HG03442 (cell line): ENCODE data around the gene H2BW2.
"Not testable (repeated sequence)": the region's sequence is repeated elsewhere in the genome, so short reads cannot be mapped to it uniquely, and the experiment has no call there.

Source experiments
- ATAC-seq: cut with Tn5 transposase; IDR thresholded peaks from one replicate; pipeline ENCODE4 v1.9.1; 2021; ENCODE audit warnings: mild to moderate bottlenecking, moderate library complexity; ENCODE audit not compliant: unreplicated experiment

H2BW2 gene

DNA sequence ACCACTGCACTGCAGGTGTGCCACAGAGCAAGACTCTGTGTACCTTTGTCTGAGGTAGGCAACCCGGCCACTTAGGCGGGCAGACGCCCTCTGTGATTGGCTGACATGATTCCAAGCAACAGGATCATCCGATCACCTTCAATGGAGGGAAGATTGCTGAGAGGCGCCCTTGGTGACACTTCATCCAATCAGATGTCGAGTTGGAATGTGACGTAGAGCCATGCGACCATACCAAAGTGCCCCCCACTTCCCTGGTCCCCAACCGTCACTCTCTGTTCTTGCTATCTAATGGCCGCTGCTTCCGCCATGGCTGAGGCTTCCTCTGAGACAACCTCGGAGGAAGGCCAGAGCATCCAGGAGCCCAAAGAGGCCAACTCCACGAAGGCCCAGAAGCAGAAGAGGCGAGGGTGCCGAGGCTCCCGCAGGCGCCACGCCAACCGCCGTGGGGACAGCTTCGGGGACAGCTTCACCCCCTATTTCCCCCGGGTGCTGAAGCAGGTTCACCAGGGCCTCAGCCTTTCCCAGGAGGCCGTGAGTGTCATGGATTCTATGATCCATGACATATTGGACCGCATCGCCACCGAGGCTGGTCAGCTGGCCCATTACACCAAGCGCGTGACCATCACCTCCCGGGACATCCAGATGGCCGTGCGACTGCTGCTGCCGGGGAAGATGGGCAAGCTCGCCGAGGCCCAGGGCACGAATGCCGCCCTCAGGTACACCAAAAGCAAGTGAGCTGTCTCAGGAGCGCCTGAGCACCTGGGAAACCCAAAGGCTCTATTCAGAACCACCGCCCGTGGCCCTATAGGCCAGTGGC is at the start of gene H2BW2:
TSS of gene H2BW2 (plus strand) at position 268 of the 817 bp plus-strand sequence. CDS start at position 307, 39 bp downstream.
- ATAC-seq: no peak

DNA sequence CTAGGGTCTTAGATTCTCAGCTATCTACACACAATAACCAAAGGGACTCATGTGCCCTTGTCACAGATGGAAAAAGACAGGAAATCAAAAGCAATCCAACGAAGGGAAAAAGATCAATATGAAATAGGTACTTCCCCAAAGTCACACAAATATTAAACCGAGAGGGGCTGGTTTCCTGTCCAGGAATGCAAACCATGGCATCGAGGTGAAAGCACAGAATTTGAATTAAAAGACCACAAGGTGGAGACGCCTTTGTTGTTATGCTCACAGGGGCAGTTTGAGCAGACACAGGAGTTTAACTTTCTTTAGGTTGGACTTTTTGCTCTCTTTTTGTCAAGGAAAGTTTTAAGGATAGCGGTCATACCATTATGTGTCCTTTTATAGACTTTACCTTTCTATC is 40.5 kb upstream of the H2BW2 start:
- peak; percentile 57 for ATAC-seq

DNA sequence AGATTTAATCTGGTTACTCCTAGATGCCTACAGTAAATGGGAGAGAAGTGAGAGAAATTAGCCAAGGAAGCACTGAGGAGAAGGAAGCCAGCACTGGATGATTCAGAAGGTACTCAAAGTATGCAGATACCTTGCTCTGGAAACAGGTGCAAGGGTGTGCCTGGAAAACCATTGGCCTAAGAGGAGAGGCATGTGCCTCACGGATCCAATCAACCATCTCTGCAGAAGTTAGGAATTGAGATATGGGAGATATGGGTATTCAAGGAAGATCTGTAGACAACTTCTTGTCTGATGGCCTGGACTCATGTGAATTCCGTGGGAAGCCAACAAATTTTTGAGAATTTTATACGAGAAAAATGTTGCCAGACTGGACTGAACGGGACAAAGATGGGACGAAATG is 30.9 kb upstream of the H2BW2 start:
- ATAC-seq: no peak

DNA sequence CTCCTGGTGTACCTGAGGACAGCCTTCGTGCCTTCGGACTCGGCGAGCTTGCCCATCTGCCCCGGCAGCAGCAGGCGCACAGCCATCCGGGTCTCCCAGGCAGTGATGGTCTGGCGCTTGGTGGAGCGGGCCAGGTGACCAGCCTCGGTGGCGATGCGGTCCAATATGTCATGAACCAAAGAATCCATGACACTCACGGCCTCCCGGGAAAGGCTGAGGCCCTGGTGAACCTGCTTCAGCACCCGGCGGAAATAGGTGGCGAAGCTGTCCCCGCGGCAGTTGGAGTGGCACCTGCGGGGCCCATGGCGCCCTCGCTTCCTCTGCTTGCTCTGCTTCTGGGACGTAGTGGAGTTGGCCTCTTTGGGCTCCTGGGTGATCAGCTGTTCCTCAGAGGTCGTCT is 26.6 kb upstream of the H2BW2 start:
- no peak for ATAC-seq

DNA sequence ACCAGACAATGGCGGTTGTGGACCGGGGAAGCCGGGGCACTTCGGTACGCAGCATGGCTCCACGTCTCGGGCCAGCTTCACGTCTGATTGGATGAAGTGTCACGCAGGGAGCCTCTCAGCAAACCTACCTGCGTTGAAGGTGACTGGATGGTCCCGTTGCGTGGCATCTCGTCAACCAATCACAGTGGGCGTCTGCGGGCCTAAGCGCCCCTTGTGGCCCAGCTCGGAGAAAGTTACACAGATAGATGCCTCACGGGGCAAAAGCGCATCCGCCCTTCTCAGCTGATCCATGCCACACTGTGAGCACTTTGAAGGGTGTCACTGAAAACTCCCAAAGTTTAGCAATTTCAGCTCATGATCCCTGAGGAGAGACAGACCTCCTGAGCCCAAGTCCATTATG is 26.1 kb upstream of the H2BW2 start, which contains the start of gene H2BW1:
TSS of gene H2BW1 (minus strand) at position 103 of the 400 bp plus-strand sequence. CDS start 132 bp downstream, outside the sequence.
- no peak for ATAC-seq

DNA sequence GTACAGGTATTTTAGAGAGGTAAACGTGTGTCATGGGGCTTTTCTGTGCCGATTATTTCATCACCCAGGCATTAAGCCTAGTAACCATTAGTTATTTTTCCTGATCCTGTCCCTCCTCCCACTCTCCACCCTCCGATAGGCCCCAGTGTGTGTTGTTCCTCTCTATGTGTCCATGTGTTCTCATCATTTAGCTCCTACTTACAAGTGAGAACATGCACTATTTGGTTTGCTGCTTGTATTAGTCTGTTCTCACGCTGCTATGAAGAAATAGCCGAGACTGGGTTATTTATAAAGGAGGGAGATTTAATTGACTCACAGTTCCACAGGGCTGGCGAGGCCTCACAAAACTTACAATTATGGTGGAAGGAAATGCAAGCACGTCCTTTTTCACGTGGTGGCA is 24.2 kb upstream of the H2BW2 start:
- not testable (repeated sequence) for ATAC-seq

DNA sequence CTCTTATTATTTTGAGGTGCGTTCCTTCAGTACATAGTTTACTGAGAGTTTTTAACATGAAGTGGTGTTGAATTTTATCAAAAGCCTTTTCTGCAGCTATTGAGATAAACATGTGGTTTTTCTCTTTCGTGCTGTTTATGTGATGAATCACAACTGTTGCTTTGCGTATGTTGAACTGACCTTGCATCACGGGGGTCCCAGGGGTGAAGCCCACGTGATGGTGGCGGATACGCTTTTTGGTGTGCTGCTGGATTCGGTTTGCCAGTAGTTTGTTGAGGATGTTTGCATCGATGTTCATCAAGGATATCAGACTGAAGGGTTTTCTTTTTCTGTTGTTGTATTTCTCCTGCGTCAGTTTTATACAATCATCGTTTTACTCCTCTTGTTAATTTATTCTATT is 21.6 kb upstream of the H2BW2 start:
- no peak for ATAC-seq

DNA sequence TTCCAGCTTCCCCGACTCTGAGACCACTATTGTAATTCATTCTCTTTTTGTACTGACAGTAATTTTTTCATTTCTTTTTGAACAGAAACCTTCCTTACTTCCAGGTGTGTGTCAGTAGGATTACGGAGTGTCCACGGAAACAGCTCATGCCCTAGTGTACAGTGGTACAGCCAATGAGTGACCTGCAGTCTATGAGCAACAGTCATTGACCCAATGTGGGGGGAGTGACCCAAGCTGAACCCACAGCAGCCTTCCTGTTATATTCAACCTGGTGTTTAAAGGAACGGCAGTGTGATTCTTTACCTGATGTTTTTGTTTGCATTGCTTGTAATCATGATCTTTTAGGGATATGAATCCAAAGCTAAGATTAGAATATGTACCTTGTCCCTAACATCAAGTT is 1.2 kb downstream of the H2BW2 start:
- no peak for ATAC-seq

DNA sequence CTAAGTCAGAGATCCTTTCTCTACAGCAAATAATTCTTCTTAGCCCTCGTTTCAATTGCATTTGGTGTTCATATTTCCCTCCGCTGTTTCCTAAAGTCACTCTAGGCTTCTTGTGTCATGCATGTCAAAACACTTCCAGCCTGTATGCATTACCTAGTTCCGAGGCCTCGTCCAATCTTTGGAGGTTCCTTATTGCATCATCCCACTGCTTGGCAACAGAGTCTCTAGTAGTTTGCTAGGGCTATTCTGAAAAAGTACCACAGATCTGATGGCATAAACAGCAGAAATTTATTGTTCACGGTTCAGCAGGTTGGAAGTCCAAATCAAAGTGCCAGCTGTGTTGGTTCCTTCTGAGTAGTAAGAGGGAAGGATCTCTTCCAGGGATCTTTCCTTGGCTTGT is 5.9 kb downstream of the H2BW2 start:
- no peak for ATAC-seq

DNA sequence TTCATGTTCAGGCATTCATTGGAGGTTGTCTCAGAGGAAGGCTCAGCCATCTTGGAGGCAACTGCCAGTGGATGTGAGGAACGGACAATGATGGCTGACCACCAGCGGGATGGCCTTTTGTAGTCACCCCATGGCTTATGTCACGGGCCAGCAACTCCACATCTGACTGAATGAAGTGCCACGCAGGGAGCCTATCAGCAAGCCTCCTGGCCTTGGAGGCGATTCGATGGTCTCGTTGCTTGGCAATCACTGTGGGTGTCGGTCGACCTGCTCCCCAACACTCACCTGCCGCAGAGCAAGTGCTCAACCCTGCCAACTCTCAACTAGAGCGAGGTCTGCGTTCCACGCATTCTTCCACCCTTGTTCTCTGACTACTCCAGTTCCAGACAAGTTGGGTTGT is 7.4 kb downstream of the H2BW2 start:
- no peak for ATAC-seq

DNA sequence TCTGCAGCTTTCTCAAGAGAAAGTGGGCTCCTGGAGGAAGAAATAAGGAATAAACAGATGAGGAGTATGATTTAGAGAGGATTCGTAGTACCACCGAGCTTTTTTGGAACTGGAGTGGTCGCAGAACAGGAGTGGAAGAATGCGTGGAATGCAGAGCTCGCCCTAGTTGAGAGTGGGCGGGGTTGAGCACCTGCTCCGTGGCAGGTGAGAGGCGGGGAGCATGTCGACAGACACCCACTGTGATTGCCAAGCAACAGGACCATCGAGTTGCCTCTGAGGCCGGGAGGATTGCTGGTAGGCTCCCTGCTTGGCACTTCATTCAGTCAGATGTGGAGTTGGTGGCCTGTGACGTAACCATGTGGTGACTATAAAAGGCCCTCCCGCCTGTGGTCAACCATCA is 15.2 kb downstream of the H2BW2 start:
- ATAC-seq: not testable (repeated sequence)

DNA sequence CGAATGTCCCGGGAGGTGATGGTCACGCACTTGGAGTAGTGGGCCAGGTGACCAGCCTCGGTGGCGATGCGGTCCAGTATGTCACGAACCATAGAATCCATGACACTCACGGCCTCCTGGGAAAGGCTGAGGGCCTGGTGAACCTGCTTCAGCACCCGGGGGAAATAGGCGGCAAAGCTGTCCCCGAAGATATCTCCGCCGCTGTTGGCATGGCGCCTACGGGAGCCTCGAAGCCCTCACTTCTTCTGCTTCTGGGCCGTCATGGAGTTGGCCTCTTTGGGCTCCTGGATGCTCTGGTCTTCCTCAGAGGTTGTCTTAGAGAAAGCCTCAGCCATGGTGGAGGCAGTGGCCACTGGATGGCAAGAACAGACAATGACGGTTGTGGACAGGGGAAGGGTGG is 22.9 kb downstream of the H2BW2 start:
- ATAC-seq: not testable (repeated sequence)

DNA sequence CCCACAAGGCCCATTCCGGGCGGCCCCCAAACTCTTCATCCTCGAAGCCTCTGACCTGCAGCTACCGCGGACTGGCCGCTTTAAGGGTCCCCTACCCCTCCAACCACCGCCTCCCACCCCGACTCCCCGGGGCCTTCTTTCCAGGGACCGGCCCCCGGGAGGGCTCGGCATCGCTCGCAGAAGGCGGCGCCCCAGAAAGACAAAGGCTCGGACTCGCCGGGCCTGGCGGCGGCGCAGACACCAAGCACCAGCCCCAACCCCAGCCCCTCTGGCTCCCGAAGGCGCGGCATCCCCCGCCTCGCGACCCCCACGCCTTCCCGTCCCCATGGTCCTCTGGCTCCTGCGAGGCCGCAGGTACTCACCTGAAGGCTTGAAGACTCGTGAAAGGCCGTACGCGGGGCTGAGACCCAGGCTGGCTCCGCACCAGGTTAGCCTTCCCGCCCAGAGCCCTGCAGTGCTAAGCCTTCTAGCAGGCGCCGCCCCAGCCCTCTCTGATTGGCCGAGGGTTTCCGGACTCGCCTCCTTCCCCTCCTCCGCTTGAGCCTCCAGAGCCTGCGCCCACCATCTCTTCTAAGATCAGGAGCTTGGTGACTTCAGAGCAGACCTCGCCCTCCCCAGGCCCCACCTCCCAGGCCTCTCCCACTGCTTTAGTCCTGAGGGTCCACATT is 36.2 kb downstream of the H2BW2 start, which contains the start of gene TMSB15C:
TSS of gene TMSB15C (minus strand) at position 459 of the 668 bp plus-strand sequence.
- peak; percentile 85 for ATAC-seq

DNA sequence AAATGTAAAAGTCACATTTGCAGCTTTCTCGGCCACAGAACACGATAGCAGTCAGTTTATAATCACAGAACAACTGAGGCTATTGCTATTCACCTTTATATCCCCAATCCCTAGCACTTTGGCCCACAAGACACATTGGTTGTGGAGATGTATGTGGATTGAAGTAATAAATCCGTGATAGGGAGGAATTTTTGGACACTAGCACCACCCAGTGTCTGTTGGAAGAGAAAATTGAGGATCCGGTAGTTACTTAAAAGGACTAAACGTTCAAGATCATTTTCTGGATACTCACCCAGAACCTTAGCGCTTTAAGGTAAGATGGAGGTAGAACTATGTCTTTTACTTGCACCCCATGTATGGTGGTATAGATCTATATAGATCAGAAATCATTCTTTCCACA is 38.1 kb downstream of the H2BW2 start:
- ATAC-seq: not testable (repeated sequence)

DNA sequence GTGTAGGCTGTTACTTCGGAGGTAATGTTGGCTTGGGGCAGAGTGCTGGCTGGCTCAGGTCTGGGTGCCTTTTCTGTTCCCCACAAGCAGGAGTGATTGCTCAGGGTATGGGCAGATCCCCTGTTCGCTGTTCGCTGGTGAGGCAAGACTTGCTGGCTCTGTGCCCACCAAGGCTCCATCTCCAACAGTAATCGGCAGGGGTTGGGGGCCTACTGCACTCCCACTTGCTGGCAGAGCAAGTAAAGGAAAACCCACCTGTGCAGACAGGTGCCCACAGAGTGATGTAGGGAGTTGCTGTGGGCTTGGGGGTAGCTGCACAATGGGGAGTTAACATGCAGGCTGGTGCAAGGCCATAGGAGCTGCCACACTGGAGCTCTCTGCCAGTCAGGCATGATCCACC is 44.3 kb downstream of the H2BW2 start:
- ATAC-seq: no peak

DNA sequence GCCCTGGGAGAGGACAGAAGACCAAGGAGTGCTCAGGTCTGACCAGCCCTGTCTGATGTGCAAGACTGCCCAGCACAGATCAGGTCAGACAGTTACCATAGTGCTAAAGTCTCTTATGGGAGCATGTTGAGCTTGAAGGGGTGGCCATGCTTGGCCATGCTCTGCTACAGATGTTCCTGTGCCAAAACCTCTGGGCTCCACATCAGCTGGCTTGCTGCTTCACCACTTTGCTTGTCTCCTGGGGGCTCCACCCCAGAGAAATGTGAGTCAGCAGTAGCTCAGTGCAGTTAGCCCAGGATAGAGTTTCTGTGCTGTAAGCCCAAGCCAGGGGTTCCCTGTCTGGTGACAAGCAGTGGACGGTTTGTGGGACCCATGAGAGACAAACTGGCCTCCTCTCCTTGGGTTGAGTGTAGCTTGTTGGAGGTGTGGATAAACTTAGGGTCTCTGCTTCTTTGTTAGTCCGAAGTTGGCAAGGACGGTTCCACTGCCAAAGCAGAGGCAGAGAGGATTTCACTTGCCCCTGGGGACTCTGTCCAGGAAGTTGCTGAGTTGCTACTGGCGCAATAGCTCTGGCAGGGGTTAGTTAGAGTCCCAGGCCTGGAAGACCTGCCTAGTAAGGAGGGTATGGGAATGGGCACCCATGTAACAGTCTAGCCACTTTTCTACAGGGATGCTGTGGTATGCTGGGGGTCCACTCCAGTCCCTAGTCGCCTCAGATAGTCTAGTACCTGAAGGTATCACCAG is 45.0 kb downstream of the H2BW2 start:
- no peak for ATAC-seq

DNA sequence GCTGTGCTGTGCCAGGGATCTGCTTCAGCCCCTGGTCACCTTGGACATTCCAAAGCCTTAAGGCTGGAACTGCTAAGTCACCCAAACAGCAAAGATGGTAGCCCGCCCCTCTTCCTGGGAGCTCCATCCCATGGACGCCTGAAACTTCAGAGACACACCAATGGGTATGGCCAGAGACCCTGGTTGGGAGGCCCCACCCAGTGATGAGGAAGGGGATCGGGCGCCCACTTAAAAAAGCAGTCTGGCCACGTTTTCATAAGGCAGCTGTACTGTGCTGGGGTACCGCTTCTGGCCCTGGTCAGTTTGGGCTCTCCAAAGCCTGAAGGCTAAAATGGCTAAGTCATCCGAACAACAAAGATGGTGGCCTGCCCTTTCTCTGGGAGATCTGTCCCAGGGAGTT is 45.7 kb downstream of the H2BW2 start:
- no peak for ATAC-seq

DNA sequence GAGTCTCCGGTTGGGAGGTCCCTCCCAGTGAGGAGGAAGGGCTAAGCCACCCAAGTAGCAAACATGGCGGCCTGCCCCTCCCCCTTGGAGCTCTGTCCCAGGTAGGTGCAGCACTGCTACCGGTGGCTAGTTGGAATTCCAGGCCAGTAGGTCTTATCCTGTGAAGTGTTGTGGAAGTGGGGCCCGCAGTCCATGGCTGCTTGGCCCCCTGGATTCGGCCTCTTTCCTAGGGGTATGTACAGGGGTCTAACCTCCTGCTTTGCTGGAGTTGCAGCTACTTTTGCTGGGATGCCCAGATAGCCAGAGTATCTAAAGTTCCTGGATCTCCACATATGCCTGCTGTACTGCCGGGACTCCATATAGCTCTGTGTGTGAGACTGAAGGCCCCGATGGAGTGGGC is 46.2 kb downstream of the H2BW2 start:
- no peak for ATAC-seq
